Activated T-helper 1 cell treated with anti-CD3 and anti-CD28 coated beads, Interleukin-12 subunit alpha, Interleukin-12 subunit beta, Interleukin-2, Interleukin-4 antibody, amounts not matched to agents 30 ng/mL and 10 ng/mL and 1 ng/mL, durations not matched to agents 14 hours and 24 hours and 36 hours (primary cell): Measurements from ENCODE around the gene EME2. TPM values are rescaled to one million over a fixed set of nuclear protein-coding genes. Genes with fewer than 3 reads are reported as not detected.
"Not testable (repeated sequence)": the region's sequence is repeated elsewhere in the genome, so short reads cannot be mapped to it uniquely, and the experiment has no call there.

ENCODE experiments used
- DNase-seq: peaks from one replicate; pipeline ENCODE4 v3.0.0; 2021; ENCODE audit warnings: low spot score
- H3K27ac Mint-ChIP-seq: one replicate; pipeline ENCODE4 v1.8.0; 2021; ENCODE audit warnings: mild to moderate bottlenecking, mixed read lengths
- H3K27me3 Mint-ChIP-seq: one replicate; pipeline ENCODE4 v1.8.0; 2022; ENCODE audit warnings: mild to moderate bottlenecking, moderate library complexity, mixed read lengths; ENCODE audit not compliant: insufficient read depth
- H3K36me3 Mint-ChIP-seq: one replicate; pipeline ENCODE4 v1.8.0; 2021; ENCODE audit warnings: low read depth, mixed read lengths
- H3K4me1 Mint-ChIP-seq: one replicate; pipeline ENCODE4 v1.8.0; 2021; ENCODE audit warnings: low read depth, mixed read lengths
- H3K4me3 Mint-ChIP-seq: one replicate; pipeline ENCODE4 v1.8.0; 2021; ENCODE audit warnings: mild to moderate bottlenecking, moderate library complexity, mixed read lengths
- H3K9me3 Mint-ChIP-seq: one replicate; pipeline ENCODE4 v1.8.0; 2021; ENCODE audit warnings: mixed read lengths
- intact Hi-C: fragments of 100-400 bp; cut with micrococcal nuclease; formaldehyde crosslinking; loops from one replicate; pipeline ENCODE4 v1.15.1; 2024
- total RNA-seq: library from RNA; stranded (reverse); gene quantifications from 2 replicates; pipeline ENCODE4 v1.2.3, GENCODE V29; 2022

The EME2 gene, protein sequence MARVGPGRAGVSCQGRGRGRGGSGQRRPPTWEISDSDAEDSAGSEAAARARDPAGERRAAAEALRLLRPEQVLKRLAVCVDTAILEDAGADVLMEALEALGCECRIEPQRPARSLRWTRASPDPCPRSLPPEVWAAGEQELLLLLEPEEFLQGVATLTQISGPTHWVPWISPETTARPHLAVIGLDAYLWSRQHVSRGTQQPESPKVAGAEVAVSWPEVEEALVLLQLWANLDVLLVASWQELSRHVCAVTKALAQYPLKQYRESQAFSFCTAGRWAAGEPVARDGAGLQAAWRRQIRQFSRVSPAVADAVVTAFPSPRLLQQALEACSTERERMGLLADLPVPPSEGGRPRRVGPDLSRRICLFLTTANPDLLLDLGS
- total RNA-seq = 31.0 and 32.7 TPM in 2 replicates

- Mint-ChIP-seq H3K27me3 (no peaks in the 10 kb centered on the region), H3K4me3 (peak within 1 kb of the TSS; percentile 100), H3K36me3 (peaks cover 16% of the 10 kb centered on the region), H3K27ac (peak within 1 kb of the TSS; percentile 98), H3K9me3 (no peaks in the 10 kb centered on the region), H3K4me1 (peaks cover 8% of the 10 kb centered on the region)
- intact Hi-C loops = loop anchor here (2.0 to 5.0 kb wide), 3 partner anchors 65 to 170 kb away; partner anchors contain the start of genes CRAMP1, IFT140, MAPK8IP3 and MSRB1
- DNase-seq = peak; percentile 46
These were observed at the start of gene EME2 for GRCh38 chr16:1772362-1772907. EME2 (plus strand) TSS chr16:1772810; CDS start chr16:1773228, 418 bp downstream.

DNA sequence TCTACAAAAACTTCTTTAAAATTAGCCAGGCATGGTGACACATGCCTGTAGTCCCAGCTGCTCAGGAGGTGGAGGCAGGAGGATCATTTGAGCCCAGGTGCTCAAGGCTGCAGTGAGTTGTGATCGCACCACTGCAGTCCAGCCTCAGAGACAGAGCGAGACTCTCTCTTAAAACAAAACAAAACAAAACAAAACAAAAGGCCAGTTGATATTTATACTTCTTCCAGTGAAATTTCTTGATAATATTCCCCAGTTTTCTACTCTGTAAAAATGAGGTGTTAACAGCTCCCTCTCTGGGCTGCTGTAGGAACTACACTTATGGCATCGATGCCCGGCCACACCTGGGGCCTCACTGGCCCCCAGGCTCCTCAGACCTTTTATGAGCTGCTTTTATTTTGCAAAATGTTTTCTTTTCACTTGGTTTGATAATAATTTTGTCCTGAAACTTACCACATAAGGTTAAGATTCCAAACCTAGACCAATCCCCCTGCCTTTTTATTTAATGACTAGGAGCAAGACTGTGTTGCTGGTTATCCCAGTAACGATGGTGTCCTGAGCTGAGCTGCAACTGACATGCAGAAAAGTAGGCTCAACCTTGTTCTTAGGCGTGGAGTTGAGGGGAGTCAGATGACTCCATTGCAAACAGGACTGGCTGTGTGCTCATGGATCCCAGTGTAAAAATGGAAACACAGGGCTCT, 49.0 kb upstream of the EME2 start:
- intact Hi-C loops = no loop called here
- Mint-ChIP-seq H3K27ac (peak overlapping the region; percentile 18), H3K9me3 (no peaks in the 10 kb centered on the region), H3K36me3 (peaks cover 7% of the 10 kb centered on the region), H3K27me3 (no peaks in the 10 kb centered on the region), H3K4me3 (no peak overlapping the region), H3K4me1 (peaks cover 30% of the 10 kb centered on the region)
- DNase-seq = no peak

- Mint-ChIP-seq H3K9me3 (no peaks in the 10 kb centered on the region), H3K36me3 (peaks cover 8% of the 10 kb centered on the region), H3K4me1 (peaks cover 22% of the 10 kb centered on the region), H3K27ac (no peak overlapping the region), H3K4me3 (no peak overlapping the region), H3K27me3 (no peaks in the 10 kb centered on the region)
- no peak for DNase-seq
- intact Hi-C loops = no loop called here
These were observed 48.1 kb upstream of the EME2 start for GRCh38 chr16:1724491-1724890.

DNA sequence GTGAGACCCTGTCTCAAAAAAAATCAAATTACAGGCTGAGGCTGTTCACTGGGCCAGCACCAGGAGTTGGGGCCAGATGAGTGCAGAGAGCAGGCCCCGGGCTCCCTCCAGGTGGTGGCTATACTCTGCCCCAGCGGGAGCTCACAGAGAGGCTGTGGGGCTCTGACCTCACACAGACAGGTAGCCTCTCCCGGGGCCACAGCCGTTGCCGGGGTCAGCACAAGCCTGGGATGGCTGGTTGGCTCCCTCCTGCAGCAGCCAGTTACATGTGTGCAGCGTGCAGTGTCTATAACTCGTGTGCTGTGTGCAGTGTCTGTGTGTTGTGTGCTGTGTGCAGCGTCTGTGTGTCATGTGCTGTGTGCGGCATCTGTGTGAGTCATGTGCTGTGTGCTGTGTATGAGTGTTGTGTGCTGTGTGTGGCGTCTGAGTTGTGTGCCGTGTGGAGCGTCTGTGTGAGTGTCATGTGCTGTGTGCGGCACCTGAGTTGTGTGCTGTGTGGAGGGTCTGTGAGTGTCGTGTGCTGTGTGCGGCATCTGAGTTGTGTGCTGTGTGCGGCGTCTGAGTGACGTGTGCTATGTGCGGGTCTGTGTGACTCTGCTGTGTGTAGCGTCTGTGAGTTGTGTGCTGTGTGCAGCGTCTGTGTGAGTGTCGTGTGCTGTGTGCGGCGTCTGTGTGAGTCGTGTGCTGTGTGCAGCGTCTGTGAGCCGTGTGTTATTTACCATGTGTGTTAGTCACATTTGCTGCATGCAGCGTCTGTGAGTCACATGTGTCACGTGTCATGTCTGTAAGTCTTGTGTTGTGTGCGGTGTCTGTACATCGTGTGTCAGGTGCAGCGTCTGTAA, 45.7 kb upstream of the EME2 start:
- intact Hi-C loops = no loop called here
- Mint-ChIP-seq H3K9me3 (no peaks in the 10 kb centered on the region), H3K4me3 (no peak overlapping the region), H3K27me3 (no peaks in the 10 kb centered on the region), H3K27ac (no peak overlapping the region), H3K36me3 (peaks cover 9% of the 10 kb centered on the region), H3K4me1 (peaks cover 15% of the 10 kb centered on the region)
- no peak for DNase-seq

GRCh38 chr16:1727651-1728624, 44.7 kb upstream of the EME2 start:
- intact Hi-C loops = no loop called here
- H3K9me3 Mint-ChIP-seq = no peaks in the 10 kb centered on the region
- no peaks in the 10 kb centered on the region for H3K27me3 Mint-ChIP-seq
- H3K27ac Mint-ChIP-seq = no peak overlapping the region
- H3K4me3 Mint-ChIP-seq = no peak overlapping the region
- H3K4me1 Mint-ChIP-seq = peaks cover 9% of the 10 kb centered on the region
- no peak for DNase-seq
- peaks cover 9% of the 10 kb centered on the region for H3K36me3 Mint-ChIP-seq

- H3K9me3 Mint-ChIP-seq = no peaks in the 10 kb centered on the region
- peaks cover 9% of the 10 kb centered on the region for H3K36me3 Mint-ChIP-seq
- H3K27ac Mint-ChIP-seq = no peak overlapping the region
- DNase-seq = no peak
- no peaks in the 10 kb centered on the region for H3K27me3 Mint-ChIP-seq
- intact Hi-C loops = no loop called here
- H3K4me3 Mint-ChIP-seq = no peak overlapping the region
- H3K4me1 Mint-ChIP-seq = no peaks in the 10 kb centered on the region
These were observed 43.6 kb upstream of the EME2 start for GRCh38 chr16:1729026-1729425.

- Mint-ChIP-seq H3K27ac (no peak overlapping the region), H3K27me3 (no peaks in the 10 kb centered on the region), H3K4me1 (no peaks in the 10 kb centered on the region), H3K9me3 (no peaks in the 10 kb centered on the region), H3K4me3 (no peak overlapping the region), H3K36me3 (peaks cover 9% of the 10 kb centered on the region)
- intact Hi-C loops = no loop called here
- no peak for DNase-seq
These were observed 43.2 kb upstream of the EME2 start for GRCh38 chr16:1729445-1729844.

DNA sequence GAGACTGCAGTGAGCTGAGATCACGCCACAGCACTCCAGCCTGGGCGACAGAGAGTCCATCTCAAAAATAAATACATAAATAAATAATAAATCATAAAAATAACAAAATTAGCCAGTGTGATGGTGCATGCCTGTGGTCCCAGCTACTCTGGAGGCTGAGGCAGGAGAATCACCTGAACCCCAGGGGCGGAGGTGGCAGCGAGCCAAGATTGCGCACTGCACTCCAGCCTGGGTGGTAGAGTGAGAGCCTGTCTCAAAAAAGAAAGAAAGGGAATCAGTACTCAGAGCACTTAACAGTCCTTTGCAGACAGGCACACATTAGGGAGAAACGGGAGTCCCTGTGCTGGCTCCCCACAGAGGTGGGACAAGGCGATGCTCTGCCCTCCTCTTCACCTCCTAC, 41.5 kb upstream of the EME2 start:
- Mint-ChIP-seq H3K4me1 (no peaks in the 10 kb centered on the region), H3K27me3 (no peaks in the 10 kb centered on the region), H3K9me3 (no peaks in the 10 kb centered on the region), H3K27ac (no peak overlapping the region), H3K4me3 (no peak overlapping the region), H3K36me3 (peaks cover 9% of the 10 kb centered on the region)
- DNase-seq = no peak
- intact Hi-C loops = no loop called here

- Mint-ChIP-seq H3K27me3 (no peaks in the 10 kb centered on the region), H3K4me3 (no peak overlapping the region), H3K27ac (no peak overlapping the region), H3K9me3 (no peaks in the 10 kb centered on the region), H3K4me1 (no peaks in the 10 kb centered on the region), H3K36me3 (peaks cover 9% of the 10 kb centered on the region)
- intact Hi-C loops = no loop called here
- DNase-seq = no peak
These were observed 41.0 kb upstream of the EME2 start for GRCh38 chr16:1731603-1732002.

DNA sequence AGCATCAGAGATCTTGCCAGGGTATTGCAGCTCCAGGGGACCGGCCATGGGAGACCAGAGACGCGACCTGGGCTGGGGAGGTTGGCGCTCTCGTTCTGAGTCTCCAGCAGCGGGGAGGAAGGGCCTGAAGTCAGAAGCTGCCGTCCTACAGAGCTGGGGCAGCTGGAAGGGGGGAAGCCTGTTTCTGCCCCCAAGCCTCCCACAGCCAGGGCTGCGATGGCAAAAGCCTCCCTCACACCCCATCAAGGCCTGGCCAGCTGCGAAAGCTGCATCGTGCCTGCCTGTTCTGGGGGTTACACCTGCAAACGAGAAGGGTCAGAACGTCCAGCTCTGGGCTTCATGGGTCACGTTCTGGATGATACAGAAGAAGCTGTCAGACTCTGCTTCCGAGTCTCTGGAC, 40.5 kb upstream of the EME2 start:
- intact Hi-C loops = no loop called here
- Mint-ChIP-seq H3K4me1 (no peaks in the 10 kb centered on the region), H3K9me3 (no peaks in the 10 kb centered on the region), H3K27ac (no peak overlapping the region), H3K36me3 (peaks cover 6% of the 10 kb centered on the region), H3K27me3 (no peaks in the 10 kb centered on the region), H3K4me3 (no peak overlapping the region)
- no peak for DNase-seq

DNA sequence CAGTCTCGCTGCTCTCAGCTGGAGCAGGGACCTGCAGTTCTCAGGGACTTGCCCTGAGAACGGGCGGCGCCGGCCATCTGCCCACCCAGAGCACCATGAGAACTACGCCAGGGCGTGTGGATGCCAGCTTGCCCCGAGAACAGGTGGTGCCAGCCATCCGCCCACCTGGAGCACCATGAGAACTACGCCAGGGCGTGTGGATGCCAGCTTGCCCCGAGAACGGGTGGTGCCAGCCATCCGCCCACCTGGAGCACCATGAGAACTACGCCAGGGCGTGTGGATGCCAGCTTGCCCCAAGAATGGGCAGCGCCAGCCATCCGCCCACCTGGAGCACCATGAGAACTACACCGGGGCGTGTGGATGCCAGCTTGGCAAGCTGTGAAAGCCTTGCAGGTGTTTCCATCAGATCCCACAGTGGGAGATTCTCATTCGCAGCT, 40.0 kb upstream of the EME2 start:
- H3K4me1 Mint-ChIP-seq, H3K27me3 Mint-ChIP-seq, H3K4me3 Mint-ChIP-seq, intact Hi-C loops, DNase-seq, H3K36me3 Mint-ChIP-seq, H3K27ac Mint-ChIP-seq, H3K9me3 Mint-ChIP-seq: not testable (repeated sequence)

- H3K27ac Mint-ChIP-seq = no peak overlapping the region
- intact Hi-C loops = no loop called here
- H3K4me3 Mint-ChIP-seq = no peak overlapping the region
- no peaks in the 10 kb centered on the region for H3K4me1 Mint-ChIP-seq
- H3K27me3 Mint-ChIP-seq = no peaks in the 10 kb centered on the region
- DNase-seq = no peak
- peaks cover 3% of the 10 kb centered on the region for H3K36me3 Mint-ChIP-seq
- H3K9me3 Mint-ChIP-seq = no peaks in the 10 kb centered on the region
These were observed 38.5 kb upstream of the EME2 start for GRCh38 chr16:1734123-1734522.
